ENCODE results near the gene NSRP1. TPM values are rescaled to one million over a fixed set of nuclear protein-coding genes. Genes with fewer than 3 reads are reported as not detected.
"Not testable (repeated sequence)": the region's sequence is repeated elsewhere in the genome, so short reads cannot be mapped to it uniquely, and the experiment has no call there.

Gene NSRP1
- total RNA-seq, 1 donor from 2014 or later = 23.1 TPM

DNA sequence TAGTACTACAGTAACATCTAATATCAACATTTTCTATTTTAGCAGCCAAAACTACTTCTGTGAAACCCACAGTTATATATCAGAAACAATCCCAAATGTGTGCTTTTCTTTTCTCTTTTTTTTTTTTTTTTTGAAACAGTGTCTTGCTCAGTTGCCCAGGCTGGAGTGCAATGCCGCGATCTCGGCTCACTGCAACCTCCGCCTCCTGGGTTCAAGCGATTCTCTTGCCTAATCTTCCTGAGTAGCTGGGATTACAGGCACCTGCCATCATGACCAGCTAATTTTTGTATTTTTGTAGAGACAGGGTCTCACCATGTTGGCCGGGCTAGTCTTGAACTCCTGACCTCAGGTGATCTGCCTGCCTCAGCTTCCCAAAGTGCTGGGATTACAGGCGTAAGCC is 2.0 kb downstream of the NSRP1 start:
- DNase-seq (ENCODE audit: low spot score) = not testable (repeated sequence)

DNA sequence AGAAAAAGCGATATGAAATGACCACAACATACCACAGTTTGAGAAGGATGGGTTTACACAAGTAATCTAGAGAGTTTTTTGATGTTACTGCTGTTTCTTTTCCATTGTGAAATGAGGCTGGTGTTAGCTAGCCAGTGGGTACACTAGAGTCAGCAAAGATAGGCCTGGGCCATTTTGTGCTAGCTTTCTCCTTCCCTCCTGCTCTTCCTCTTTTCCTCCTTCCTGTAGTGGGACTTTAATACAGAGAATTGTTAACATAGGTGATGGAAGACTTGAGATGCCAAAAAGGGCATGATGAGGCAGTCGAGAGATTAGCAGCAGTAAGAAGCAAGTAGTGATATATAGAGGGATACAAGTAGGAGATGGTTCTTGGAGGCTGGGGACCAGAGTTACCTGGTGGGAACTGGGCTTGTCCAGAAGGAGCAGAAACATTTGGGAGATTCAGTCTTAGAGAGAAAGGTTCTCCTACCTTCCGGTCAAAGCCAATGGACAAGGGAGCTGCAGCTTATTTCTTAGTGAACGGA is 7.7 kb downstream of the NSRP1 start:
- no peak for DNase-seq (ENCODE audit: low spot score)

DNA sequence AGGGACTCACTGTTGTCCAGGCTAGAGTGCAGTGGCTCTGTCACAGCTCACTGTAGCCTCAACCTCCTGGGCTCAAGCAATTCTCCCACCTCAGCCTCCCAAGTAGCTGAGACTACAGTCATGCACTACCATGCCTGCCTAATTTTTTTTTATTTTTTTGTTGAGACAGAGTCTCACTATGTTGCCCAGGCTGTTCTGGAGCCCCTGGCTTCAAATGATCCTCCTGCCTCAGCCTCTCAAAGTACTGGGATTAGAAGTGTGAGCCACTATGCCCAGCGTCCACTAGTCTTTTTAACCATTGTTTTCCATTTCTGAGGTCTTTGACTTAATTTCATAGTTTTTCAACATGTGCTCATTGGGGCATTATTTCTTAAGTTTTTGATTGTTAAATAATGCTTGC is 13.5 kb downstream of the NSRP1 start:
- no peak for DNase-seq (ENCODE audit: low spot score)

DNA sequence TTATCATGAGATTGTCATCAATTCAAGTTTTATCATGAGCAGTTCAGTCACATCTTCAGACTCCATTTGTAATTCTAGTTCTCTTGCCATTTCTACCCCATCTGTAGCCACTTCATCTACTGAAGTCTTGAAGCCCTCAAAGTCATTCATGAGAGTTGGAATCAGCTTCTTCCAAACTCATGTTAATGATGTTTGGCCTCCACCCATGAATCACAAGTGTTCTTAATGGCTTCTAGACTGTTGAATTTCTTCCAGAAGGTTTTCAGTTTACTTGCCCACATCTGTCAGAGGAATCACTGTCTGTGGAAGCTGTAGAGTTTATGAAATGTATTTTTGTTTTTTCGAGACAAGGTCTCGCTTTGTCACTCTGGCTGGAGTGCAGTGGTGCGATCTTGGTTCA is 16.0 kb downstream of the NSRP1 start:
- DNase-seq (ENCODE audit: low spot score) = no peak

DNA sequence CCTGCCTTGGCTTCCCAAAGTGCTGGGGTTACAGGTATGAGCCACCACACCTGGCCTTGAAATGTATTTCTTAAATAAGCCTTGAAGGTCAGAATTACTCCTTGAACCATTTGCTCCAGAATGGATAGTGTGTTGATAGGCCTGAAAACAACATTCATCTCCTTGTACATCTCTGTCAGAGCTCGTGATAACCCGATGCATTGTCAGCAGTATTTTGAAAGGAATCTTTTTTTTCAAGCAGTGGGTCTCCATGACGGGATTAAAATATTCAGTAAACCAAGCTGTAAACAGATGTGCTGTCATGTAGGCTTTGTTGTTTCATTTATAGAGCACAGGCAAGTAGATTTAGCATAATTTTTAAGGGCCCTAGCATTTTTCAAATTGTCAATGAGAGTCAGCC is 16.6 kb downstream of the NSRP1 start:
- DNase-seq (ENCODE audit: low spot score) = no peak

DNA sequence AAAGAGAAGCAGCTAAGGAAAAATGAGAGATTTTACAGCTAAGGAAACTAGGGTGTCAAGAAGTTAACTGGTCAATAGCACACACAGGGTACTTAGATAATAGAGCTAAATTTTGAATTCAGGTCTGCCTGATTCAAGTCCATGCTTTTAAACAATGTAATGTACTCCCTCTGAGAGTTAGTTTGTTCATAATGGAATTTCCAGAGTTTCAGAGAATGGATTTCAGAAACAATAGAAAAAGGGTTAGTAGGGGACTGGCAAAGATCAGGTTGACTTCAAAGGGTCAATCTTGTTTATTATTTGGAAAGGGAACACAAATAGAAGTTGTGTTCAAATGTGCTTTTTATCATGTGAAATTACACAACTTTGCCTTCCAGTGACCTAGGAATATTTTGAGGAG is 17.9 kb downstream of the NSRP1 start:
- DNase-seq (ENCODE audit: low spot score) = no peak

DNA sequence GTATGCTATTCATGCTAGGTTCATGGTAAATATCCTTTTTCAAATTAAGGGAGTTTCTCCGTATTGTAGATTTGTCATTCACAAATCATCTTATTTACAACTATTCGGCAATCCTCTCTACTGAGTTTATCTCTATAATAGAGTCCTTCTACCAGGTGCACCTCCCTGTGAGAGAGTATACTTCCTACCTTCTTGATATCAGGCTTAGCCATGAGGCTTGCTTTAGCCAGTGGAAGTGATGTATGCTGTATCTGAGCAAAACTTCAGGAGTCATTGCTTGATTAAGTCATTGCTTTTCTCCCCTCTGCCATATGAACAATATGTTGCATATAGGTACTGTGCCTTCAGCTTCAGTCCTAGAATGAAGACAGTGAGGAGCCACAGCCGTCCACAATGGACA is 20.5 kb downstream of the NSRP1 start:
- no peak for DNase-seq (ENCODE audit: low spot score)

DNA sequence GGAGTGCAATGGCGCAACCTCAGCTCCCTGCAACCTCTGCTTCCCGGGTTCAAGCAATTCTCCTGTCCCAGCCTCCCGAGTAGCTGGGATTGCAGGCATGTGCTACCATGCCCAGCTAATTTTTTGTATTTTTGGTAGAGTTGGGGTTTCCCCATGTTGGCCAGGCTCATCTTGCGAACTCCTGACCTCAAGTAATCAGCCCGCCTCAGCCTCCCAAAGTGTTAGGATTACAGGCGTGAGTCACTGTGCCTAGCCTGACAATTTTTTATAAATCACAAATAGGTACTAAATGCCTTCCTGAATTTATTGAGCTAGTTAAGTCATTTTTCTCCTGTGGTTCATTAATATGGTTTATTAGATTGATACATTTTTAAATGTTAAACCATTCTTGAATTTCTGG is 31.2 kb downstream of the NSRP1 start:
- not testable (repeated sequence) for DNase-seq (ENCODE audit: low spot score)

DNA sequence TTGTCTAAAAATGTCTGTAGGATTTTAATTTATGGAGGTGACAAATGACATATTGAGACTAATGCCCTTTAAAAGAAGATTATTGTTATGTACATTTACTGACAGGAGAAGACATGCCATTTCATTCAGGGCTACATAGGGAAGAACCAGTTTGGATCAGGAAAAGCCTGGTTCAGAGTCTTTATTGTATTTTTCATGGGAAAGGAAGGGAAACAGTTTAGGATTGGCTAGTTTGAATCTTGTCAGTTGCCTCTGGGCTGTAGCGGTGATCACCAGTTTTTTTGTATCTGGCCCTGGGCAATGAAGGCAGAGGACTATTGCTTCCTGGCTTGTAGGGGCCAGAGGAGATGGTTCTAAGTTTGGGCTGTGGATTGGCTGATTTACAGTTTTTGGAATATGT is 31.8 kb downstream of the NSRP1 start:
- no peak for DNase-seq (ENCODE audit: low spot score)

DNA sequence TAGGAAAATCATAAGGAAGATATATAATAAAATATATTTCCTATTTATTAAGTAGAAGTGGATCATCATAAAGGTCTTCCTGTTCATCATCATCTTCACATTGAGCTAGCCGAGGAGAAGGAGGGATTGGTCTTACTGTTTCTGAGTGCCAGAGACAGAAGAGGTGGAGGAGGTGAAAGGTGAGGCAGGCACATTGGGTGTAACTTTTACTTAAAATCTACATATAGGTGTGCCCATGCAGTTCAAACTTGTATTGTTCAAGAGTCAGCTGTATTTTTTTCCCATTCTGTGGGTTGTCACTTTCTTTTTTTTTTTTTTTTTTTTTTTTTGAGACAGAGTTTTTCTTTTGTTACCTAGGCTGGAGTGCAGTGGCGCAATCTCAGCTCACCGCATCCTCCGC is 34.9 kb downstream of the NSRP1 start:
- no peak for DNase-seq (ENCODE audit: low spot score)

DNA sequence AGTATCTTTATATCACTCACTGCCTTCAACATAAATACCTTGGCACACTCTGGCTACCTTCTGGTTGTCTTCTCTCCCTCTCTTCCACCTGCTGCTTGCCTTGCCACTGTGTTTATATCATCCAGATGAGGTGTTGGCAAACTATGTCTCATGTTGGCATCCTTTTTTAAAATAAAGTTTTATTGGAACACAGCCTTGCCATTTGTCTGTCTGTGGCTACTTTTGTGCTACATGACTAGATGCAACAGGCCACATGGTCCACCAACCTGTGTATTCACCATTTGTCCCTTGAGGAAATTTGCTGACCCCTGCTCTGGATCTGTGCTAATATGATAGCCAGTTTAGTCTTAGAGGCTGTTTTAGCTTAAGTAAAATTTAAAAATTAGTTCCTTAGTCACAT is 36.8 kb downstream of the NSRP1 start:
- DNase-seq (ENCODE audit: low spot score) = no peak

DNA sequence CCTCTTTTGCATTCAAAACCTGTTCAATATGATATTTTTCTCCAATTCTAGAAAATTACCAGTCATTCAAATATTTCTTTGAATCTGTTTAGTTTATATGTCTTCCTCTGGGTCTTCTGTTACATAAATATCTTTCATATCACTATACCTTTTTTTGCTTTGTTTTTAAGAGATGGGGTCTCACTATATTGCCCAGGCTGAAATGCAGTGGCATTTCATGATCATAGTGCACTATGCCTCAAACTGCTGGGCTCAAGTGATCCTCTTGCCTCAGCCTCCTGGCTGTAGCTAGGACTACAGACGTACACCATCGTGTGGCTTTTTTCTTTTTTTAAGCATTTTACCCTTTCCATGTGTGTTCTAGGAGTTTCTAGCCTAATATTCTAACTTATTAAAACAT is 38.8 kb downstream of the NSRP1 start:
- DNase-seq (ENCODE audit: low spot score) = no peak

DNA sequence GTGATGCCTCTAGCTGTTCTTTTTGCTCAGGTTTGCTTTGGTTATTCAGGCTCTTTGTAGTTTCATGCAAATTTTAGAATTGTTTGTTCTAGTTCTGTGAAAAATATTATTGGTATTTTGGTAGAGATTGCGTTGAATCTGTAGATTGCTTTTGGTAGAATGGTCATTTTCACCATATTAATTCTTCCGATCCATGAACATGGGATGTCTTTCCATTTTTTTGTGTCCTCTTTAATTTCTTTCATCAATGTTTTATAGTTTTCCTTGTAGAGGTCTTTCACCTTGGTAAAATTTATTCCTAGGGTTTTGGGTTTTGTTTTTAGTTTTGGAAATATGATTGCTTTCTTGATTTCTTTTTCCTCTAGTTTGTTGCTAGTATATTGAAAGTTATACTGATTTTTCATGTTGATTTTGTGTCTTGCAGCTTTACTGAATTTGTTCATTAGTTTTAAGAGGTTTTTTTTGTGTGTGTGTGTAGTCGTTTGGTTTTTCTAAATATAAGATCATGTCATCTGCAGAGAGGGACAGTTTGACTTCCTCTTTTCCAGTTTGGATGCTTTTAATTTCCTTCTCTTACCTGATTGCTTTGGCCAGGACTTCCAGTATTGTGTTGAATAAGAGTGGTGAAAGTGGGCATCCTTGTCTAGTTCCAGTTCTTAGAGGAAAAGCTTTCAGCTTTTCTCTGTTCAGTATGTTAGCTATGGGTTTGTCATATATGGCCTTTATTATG is 42.4 kb downstream of the NSRP1 start:
- DNase-seq (ENCODE audit: low spot score) = no peak

DNA sequence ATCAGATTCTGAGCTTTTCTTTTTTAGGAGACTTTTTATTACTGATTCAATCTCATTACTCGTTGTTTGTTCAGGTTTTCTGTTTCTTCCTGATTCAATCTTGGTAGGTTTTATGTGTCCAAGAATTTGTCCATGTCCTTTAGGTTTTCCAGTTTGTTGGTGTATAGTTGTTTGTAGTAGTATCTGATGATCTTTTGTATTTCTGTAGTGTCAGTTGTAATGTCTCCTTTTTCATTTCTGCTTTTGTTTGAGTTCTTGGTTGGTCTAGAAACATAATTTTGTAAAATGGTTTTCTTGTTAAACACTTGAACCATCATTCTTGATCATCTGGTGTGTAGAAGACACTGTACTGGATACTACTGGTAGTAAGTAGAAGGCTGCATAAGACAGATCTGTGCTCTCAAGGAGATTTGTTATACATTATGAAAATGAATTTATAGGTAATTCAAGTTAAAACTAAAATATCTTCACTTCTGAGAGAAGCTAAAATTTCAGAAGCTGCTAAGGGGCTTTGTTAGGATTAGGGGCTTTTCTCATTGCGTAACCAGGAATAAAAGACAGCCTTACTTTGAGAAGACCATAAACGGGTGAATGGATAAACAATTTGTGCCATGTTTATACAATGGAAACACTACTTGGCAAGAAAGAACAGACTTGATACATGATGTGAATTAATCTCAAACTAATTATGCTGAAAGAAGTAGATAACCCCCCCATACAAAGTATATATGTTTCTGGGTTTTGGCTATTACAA is 44.0 kb downstream of the NSRP1 start:
- no peak for DNase-seq (ENCODE audit: low spot score)

DNA sequence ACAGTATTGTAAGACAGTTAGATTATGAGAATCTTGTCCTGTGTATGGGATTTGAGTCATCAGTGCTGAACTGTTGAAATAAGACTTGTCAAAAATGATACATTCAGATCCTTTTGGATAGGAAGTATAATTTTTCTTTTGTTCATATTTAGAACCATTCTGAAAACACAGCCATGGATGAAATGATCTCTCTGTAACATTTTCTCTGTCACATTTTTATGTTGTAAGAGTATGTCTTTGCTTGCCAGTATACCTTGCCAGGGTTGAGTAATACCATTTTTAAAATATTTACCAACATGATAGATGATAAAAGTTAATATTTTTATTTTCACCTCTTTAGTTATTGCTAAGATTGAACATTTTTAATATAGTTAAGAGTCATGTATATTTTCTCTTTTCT is 45.0 kb downstream of the NSRP1 start:
- DNase-seq (ENCODE audit: low spot score) = no peak

DNA sequence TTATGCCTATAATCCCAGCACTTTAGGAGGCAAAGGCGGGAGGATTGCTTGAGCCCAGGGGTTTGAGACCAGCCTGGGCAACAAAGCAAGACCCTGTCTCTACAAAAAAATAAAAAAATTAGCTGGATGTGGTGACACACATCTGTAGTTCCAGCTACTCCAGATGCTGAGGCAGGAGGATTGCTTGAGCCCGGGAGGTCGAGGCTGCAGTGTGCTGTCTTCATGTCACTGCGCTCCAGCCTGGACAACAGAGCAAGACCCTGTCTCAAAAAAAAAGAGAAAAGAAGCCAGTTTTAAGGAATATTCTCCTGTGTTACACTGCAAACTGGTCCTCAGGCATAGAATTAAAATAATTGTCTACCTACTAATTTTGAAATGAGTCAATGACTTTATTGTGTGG is 47.9 kb downstream of the NSRP1 start:
- DNase-seq (ENCODE audit: low spot score) = no peak

DNA sequence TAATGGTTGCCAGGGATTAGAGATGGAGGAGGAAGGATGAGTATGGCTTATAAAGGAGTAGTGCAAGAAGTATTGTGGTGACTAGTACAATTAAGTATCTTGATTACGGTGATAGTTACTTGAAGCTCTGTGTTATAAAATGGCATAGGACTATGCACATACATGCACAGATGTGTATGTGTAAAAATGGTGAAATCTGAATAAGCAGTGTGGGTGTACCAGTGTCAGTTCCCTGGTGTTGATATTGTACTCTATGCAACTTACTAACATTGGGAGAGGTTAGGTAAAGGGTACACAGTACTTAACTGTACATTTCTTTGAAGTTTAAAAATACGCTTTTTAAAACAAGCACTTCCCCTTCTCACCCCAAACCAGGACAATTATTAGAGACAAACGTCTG is 48.5 kb downstream of the NSRP1 start:
- no peak for DNase-seq (ENCODE audit: low spot score)

DNA sequence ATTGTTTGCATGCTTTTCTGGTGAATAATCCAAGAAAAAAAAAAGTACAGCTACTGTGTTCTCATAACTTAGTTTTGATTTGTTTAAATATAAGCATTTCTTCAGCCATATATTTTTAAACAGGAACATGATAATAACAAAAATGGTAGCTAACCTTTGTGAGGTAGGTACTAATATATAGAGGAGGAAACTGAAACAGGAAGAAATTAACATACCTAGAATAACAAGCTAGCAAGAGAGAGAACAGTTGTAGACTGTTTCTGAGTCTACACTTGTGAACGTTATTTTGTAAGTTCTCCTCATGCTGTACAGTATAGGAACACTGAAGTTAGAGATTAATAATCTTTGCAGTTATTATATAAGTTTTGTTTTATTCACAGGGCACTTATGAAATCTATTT is 49.3 kb downstream of the NSRP1 start:
- no peak for DNase-seq (ENCODE audit: low spot score)

DNA sequence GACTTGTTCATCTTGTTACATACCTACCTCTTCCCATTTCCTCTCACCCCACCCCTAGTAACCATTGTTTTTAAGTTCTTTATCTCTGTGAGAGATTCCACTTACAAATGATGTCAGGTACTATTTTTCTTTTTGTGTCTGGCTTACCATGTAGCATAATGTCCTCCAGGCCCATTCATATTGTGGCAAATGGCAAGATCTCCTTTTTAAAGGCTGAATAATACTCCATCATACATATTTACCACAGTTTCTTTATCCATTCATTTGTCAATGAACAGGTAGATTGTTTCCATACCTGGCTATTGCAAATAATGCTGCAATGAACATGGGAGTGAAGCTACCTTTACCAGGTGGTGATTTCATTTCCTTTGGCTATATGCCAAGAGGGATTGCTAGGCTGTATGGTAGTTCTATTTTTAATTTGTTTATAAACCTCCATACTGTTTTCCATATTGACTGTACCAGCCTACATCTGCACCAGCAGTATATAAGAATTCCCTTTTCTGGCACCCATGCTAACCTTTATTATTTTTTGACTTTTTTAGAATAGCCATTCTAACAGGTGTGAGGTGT is 53.9 kb downstream of the NSRP1 start:
- DNase-seq (ENCODE audit: low spot score) = no peak

DNA sequence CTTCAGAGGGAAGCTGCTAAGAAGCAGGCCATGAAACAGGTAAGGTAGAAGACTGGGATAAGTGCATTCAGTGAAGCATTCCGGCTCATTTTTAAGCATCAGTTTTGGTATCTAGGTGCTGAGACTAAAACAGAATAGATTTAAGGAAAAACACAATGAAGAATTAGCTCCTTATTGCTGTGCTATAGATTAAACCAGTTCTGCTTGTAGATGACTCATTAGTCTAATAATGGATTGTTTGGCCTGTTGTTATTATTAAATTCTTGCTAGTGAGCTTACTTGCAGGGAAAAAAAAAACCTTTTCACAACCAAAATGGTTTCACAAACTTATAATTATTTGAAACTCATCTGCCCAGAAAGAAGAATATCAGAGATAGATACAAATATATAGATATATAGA is 55.9 kb downstream of the NSRP1 start:
- no peak for DNase-seq (ENCODE audit: low spot score)

DNA sequence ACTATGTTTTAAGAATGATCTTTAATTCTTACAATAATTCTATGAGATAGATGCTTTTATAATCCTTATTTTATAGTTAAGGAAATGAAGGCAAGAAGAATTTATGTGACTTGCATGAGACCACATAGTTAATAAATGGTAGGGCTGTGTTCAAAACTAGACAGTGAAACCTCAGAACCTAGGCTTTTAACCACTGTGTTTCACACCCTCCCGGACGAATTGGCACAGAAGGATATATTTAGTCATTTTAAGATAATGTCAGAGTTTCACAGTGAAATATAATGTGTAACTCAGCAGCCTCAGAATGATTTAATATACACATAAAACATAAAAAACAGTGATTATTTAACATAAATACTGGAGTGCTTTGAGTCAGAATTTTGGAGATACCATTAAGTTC is 57.0 kb downstream of the NSRP1 start:
- no peak for DNase-seq (ENCODE audit: low spot score)

DNA sequence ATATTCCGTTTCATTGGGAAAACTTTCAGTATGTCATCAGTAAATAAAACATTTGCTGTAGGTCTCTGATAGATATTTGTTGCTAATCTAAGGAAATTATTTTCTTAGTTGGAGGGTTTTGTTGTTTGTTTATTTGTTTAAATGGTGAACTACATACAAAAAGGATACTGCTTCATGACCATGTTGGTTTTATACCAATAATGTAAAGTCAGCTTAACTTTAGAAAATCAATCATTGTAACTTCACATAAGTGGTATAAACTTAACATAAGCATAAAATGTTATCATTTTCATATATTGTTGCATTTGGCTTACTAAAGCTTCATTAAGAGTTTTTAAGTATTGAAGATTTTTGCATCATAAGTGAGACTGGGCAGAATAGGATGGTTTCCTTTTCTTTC is 57.9 kb downstream of the NSRP1 start:
- no peak for DNase-seq (ENCODE audit: low spot score)

DNA sequence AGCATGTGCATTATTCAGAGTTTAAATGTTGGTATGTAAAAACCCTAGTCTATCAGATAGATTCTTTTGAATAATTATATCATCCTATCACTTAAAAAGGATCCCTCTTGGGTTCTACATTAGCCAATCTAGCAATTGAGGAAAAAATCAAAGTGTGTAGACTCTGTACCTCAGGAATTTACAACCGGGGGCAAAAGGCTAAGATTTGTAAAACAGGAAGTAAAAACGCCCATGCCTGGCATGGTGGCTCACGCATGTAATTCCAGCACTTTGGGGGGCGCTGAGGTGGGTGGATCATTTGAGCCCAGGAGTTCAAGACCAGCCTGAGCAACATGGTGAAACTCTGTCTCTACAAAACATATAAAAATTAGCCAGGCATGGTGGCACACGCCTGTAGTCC is 60.2 kb downstream of the NSRP1 start:
- no peak for DNase-seq (ENCODE audit: low spot score)
